Ishikawa (cell line): ENCODE data around the gene CHD2.

Experiments
- EP300 ChIP-seq: IDR thresholded peaks from 2 replicates; pipeline ENCODE4 v1.6.1; 2012; ENCODE audit warnings: borderline replicate concordance
- NFIC ChIP-seq: IDR thresholded peaks from 2 replicates; pipeline ENCODE4 v1.6.1; 2012
- TAF1 ChIP-seq: IDR thresholded peaks from 2 replicates; pipeline ENCODE4 v1.6.1; 2012; ENCODE audit warnings: low read depth, mild to moderate bottlenecking
- TF ChIP-seq, protein P1 (sequence below): IDR thresholded peaks from 2 replicates; pipeline ENCODE4 v1.6.1; 2012; ENCODE audit warnings: low read depth, mild to moderate bottlenecking
- TF ChIP-seq, protein P2 (sequence below): IDR thresholded peaks from 2 replicates; pipeline ENCODE4 v1.6.1; 2012

DNA sequence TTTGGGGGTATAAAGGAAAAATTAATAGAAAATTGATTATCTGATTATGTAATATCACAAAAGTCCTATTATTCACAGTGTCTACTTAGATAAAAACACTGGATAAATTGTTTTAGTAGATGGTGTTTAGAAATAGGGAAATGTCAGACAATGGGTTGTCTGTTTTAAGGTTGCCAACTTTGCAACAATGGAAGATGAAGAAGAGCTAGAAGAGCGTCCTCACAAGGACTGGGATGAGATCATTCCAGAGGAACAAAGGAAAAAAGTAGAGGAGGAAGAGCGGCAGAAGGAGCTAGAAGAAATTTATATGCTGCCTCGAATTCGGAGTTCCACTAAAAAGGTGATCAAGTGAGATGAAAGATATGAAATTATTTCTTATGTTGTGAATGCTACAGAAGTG, 84.0 kb downstream of the CHD2 start:
- TF ChIP-seq EP300: no peak
- TF ChIP-seq, protein P1, sequence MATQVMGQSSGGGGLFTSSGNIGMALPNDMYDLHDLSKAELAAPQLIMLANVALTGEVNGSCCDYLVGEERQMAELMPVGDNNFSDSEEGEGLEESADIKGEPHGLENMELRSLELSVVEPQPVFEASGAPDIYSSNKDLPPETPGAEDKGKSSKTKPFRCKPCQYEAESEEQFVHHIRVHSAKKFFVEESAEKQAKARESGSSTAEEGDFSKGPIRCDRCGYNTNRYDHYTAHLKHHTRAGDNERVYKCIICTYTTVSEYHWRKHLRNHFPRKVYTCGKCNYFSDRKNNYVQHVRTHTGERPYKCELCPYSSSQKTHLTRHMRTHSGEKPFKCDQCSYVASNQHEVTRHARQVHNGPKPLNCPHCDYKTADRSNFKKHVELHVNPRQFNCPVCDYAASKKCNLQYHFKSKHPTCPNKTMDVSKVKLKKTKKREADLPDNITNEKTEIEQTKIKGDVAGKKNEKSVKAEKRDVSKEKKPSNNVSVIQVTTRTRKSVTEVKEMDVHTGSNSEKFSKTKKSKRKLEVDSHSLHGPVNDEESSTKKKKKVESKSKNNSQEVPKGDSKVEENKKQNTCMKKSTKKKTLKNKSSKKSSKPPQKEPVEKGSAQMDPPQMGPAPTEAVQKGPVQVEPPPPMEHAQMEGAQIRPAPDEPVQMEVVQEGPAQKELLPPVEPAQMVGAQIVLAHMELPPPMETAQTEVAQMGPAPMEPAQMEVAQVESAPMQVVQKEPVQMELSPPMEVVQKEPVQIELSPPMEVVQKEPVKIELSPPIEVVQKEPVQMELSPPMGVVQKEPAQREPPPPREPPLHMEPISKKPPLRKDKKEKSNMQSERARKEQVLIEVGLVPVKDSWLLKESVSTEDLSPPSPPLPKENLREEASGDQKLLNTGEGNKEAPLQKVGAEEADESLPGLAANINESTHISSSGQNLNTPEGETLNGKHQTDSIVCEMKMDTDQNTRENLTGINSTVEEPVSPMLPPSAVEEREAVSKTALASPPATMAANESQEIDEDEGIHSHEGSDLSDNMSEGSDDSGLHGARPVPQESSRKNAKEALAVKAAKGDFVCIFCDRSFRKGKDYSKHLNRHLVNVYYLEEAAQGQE: no peak
- TF ChIP-seq, protein P2, sequence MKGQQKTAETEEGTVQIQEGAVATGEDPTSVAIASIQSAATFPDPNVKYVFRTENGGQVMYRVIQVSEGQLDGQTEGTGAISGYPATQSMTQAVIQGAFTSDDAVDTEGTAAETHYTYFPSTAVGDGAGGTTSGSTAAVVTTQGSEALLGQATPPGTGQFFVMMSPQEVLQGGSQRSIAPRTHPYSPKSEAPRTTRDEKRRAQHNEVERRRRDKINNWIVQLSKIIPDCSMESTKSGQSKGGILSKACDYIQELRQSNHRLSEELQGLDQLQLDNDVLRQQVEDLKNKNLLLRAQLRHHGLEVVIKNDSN: no peak
- no peak for TF ChIP-seq NFIC
- no peak for TF ChIP-seq TAF1
